HepG2 (cell line): ENCODE data around the gene MGA. TPM values are rescaled to one million over a fixed set of nuclear protein-coding genes. Genes with fewer than 3 reads are reported as not detected.

ENCODE experiments used
- ATAC-seq: fragments of 200-7000 bp; cut with Tn5 transposase; 3 replicates; pipeline ENCODE4 v1.9.1; 2020; ENCODE audit warnings: mild to moderate bottlenecking, moderate library complexity
- BruUV-seq: library from RNA; stranded (reverse); fragments of 400-500 nt; replicated peaks from 2 replicates; lab custom pipeline; 2021; lab: Mats Ljungman, UMichigan
- CTCF ChIA-PET: fragments of 300-600 bp; formaldehyde crosslinking; extraction: SDS; loops from one replicate; lab custom pipeline; 2021; ENCODE audit warnings: low total read pairs, inconsistent platforms, low intra/inter-chr PET ratio; lab: Yijun Ruan, JAX
- POLR2A ChIA-PET: fragments of 350-600 bp; sonication (Branson Sonifier 250); formaldehyde crosslinking; loops from one replicate; lab custom pipeline; 2020; ENCODE audit warnings: antibody characterized with exemption, inconsistent platforms; lab: Yijun Ruan, JAX
- DNase-seq: peaks from one replicate; pipeline ENCODE4 v3.0.0-alpha.2; 2015; ENCODE audit warnings: low spot score
- FAIRE-seq: peaks from 3 replicates; lab custom pipeline; 2011; peaks lifted over from hg19 to GRCh38; lab: Jason Lieb, UNC
- H2AFZ ChIP-seq: one replicate; pipeline ENCODE4 v1.6.1; 2011; ENCODE audit warnings: low read length, inconsistent platforms
- H3K27ac ChIP-seq: fragments of 300-600 bp; 3 replicates; pipeline ENCODE4 v1.8.0; 2011; ENCODE audit warnings: mixed run types, mild to moderate bottlenecking, mixed read lengths, low read length, inconsistent platforms; ENCODE audit not compliant: insufficient read depth; ENCODE audit errors: extremely low read length
- H3K27me3 ChIP-seq, 2 experiments: fragments of 200-600 bp in 1 of 2; 2 replicates in 1 of 2; 3 replicates in 1 of 2; pipeline versions ENCODE4 v1.6.0 to v1.8.0; 2011; ENCODE audit warnings: low read length in 2 of 2, mild to moderate bottlenecking in 2 of 2, moderate library complexity in 2 of 2, inconsistent platforms in 1 of 2; ENCODE audit not compliant: insufficient read depth in 2 of 2, control insufficient read depth in 1 of 2
- H3K36me3 ChIP-seq, 2 experiments: fragments of 200-600 bp in 1 of 2; replicated peaks in 1 of 2; 2 replicates in 1 of 2; 3 replicates in 1 of 2; pipeline versions ENCODE4 v1.5.1 to v1.8.0; 2011; ENCODE audit warnings: low read length in 2 of 2, inconsistent platforms in 1 of 2; ENCODE audit not compliant: insufficient read depth in 2 of 2, control insufficient read depth in 1 of 2
- H3K4me1 ChIP-seq: 2 replicates; pipeline ENCODE4 v1.5.1; 2012; ENCODE audit warnings: low read length, inconsistent platforms; ENCODE audit not compliant: insufficient read depth
- H3K4me2 ChIP-seq: 2 replicates; pipeline ENCODE4 v1.6.0; 2011; ENCODE audit warnings: low read depth, low read length, inconsistent platforms
- H3K4me3 ChIP-seq, 3 experiments: fragments of 200-600 bp in 1 of 3; sonication (generic), shearing (Covaris generic) in 1 of 3; replicated peaks in 1 of 3; 2 replicates each; pipeline ENCODE4 v1.5.1; 2011 to 2016; ENCODE audit warnings: low read length in 3 of 3, inconsistent platforms in 2 of 3, low read depth in 2 of 3, mild to moderate bottlenecking in 2 of 3, control low read depth in 1 of 3, mixed read lengths in 1 of 3; ENCODE audit not compliant: insufficient read depth in 1 of 3
- H3K79me2 ChIP-seq: one replicate; pipeline ENCODE4 v1.6.1; 2011; ENCODE audit warnings: low read length, inconsistent platforms; ENCODE audit not compliant: insufficient read depth
- H3K9ac ChIP-seq: 2 replicates; pipeline ENCODE4 v1.6.0; 2011; ENCODE audit warnings: mild to moderate bottlenecking, low read depth, low read length, inconsistent platforms; ENCODE audit not compliant: insufficient read depth
- H3K9me3 ChIP-seq: 2 replicates; pipeline ENCODE4 v1.5.1; 2012; ENCODE audit warnings: mild to moderate bottlenecking, low read length
- H4K20me1 ChIP-seq: 2 replicates; pipeline ENCODE4 v1.6.0; 2011; ENCODE audit warnings: inconsistent platforms, mild to moderate bottlenecking, low read length, moderate library complexity; ENCODE audit not compliant: insufficient read depth
- RARG ChIP-seq: sonication (generic); formaldehyde crosslinking; IDR thresholded peaks from 2 replicates; pipeline ENCODE4 v1.4.0; 2020; ENCODE audit warnings: low read depth, mild to moderate bottlenecking, missing genetic modification reagents
- ZFP36L2 ChIP-seq: sonication (generic); formaldehyde crosslinking; IDR thresholded peaks from 2 replicates; pipeline ENCODE4 v1.4.0; 2020; ENCODE audit warnings: missing genetic modification reagents
- WGBS: methylation state at CpG from one replicate; pipeline ENCODE4 v1.1.6; 2017; ENCODE audit warnings: low lambda C conversion rate; 5-methylcytosine and 5-hydroxymethylcytosine counted together
- in situ Hi-C: cut with HindIII; loops from 2 replicates; pipeline ENCODE4 v1.10.0; 2017; ENCODE audit warnings: low pct_unique_long_range_greater_than_20kb; ENCODE audit not compliant: extremely low pct_ligation_motif_present
- intact Hi-C: fragments of 100-400 bp; cut with micrococcal nuclease; formaldehyde crosslinking; loops from one replicate; pipeline ENCODE4 v1.10.0; 2022; ENCODE audit not compliant: unreplicated experiment
- polyA plus RNA-seq, 8 experiments: library from polyadenylated mRNA; depleted of rRNA in 3 of 8; stranded (reverse) in 7 of 8; unstranded in 1 of 8; fragments of >200 nt; fragmentation: Illumina TruSeq in 4 of 8; extraction: Trizol in 4 of 8; gene quantifications; 2 replicates each; pipeline versions ENCODE4 v1.2.1 to v1.2.3, GENCODE V29; 2011 to 2016; ENCODE audit warnings: low read depth in 4 of 8, missing spikeins in 1 of 8, mixed read lengths in 1 of 8; ENCODE audit not compliant: insufficient read depth in 1 of 8
- total RNA-seq, 5 experiments: library from RNA; depleted of rRNA; stranded (reverse); fragments of >200 nt; fragmentation: Illumina TruSeq; extraction: Trizol; gene quantifications; 2 replicates each; pipeline ENCODE4 v1.2.3, GENCODE V29; 2016; ENCODE audit warnings: low read depth in 1 of 5
- TF ChIP-seq, protein P1 (sequence below): sonication (generic); formaldehyde crosslinking; IDR thresholded peaks from 2 replicates; pipeline ENCODE4 v1.4.0; 2020; ENCODE audit warnings: missing genetic modification reagents, low read depth, mild to moderate bottlenecking, borderline replicate concordance
- TF ChIP-seq, protein P2 (sequence below): sonication (generic); formaldehyde crosslinking; IDR thresholded peaks from 2 replicates; pipeline ENCODE4 v1.8.1; 2023; ENCODE audit warnings: mild to moderate bottlenecking, missing genetic modification reagents, borderline replicate concordance
- TF ChIP-seq, protein P3 (sequence below): IDR thresholded peaks from 2 replicates; pipeline ENCODE4 v1.6.1; 2012; ENCODE audit warnings: low read depth, low read length, improper control_type of control experiment

MGA gene
- total and polyA plus RNA-seq, 2 of the 13 experiments (the other 11 are each of a cell fraction or from before 2014, with no cell fraction given), result 5.3 to 59.0 TPM

DNA sequence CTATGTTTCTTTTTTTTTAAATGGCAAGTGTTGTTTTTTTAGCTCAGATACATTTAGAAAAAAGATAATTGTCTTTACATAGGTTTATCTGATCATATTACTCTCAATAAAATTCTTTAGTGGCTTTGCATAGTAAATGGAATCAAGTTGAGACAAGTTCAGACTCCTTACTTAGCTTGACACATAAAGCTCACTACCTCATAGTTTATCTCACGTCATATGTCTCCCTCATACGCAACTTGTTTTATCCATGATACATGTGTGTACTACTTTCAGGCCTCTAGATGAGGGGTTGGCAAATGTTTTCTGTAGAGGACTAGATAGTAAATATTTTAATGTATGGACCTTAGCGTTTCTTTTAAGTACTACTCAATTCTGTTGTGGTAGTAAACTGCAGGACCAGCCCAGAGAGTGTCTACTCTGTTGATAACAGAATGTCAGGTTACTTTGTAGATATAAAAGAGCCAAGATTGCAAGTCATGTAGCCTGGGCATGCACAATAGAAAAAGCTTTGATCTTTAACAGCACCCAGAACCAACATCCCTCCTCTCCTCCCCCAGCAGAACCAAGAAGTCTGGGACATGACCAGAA is 28.2 kb upstream of the MGA start (continued):
- TF ChIP-seq, protein P1, sequence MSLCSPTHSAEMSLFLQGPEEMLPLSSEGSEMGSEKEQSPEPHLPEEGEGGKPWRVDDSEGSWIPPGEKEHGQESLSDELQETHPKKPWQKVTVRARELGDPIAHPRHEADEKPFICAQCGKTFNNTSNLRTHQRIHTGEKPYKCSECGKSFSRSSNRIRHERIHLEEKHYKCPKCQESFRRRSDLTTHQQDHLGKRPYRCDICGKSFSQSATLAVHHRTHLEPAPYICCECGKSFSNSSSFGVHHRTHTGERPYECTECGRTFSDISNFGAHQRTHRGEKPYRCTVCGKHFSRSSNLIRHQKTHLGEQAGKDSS, result no peak
- no peak for TF ChIP-seq RARG (CRISPR knock-in tag)
- TF ChIP-seq, protein P2, sequence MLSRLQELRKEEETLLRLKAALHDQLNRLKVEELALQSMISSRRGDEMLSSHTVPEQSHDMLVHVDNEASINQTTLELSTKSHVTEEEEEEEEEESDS (CRISPR knock-in tag), result no peak
- no peak for TF ChIP-seq ZFP36L2 (CRISPR knock-in tag)

DNA sequence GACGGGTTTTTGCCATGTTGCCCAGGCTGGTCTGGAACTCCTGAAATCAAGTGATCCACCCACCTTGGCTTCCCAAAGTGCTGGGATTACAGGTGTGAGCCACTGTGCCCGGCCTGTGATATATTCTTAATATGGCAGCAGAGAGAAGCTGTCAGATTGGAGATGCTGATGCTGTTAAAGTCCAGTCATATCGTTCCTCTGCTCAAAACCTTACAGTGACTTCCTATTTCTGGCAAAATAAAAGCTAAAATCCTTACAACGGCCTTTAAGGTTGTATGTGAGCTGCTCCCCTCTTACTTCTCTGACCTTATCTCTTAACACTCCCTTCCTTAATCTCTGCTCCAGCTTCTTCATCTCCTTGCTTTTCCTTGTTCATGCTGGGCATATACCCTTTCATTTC is 26.6 kb upstream of the MGA start:
- no peak for DNase-seq
- H3K36me3 ChIP-seq, result 0 out of 5 replicates have a peak, but pooled peaks cover 0 to 3% of the 10 kb centered on the region in 2 experiments
- BruUV-seq, result no TSS peak
- TF ChIP-seq, protein P3, sequence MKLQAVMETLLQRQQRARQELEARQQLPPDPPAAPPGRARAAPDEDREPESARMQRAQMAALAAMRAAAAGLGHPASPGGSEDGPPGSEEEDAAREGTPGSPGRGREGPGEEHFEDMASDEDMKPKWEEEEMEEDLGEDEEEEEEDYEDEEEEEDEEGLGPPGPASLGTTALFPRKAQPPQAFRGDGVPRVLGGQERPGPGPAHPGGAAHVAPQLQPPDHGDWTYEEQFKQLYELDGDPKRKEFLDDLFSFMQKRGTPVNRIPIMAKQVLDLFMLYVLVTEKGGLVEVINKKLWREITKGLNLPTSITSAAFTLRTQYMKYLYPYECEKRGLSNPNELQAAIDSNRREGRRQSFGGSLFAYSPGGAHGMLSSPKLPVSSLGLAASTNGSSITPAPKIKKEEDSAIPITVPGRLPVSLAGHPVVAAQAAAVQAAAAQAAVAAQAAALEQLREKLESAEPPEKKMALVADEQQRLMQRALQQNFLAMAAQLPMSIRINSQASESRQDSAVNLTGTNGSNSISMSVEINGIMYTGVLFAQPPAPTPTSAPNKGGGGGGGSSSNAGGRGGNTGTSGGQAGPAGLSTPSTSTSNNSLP, result no peak
- TF ChIP-seq, all 625 proteins: peak for 0
- ChIA-PET CTCF (no interaction called here), POLR2A (interaction anchor here (1.3 kb wide), 1 partner anchor 12 kb away, joined by 4 read pairs; no protein-coding TSS in a partner anchor)
- Histone ChIP-seq H4K20me1 (no peaks in the 10 kb centered on the region), H3K9ac (no peak overlapping the region), H2AFZ (no peak overlapping the region), H3K4me1 (peaks cover 60% of the 10 kb centered on the region), H3K4me2 (no peak overlapping the region), H3K9me3 (no peaks in the 10 kb centered on the region), H3K27me3 (no peaks in the 10 kb centered on the region), H3K79me2 (peaks cover 81% of the 10 kb centered on the region), H3K27ac (no peak overlapping the region), H3K4me3 (no peak overlapping the region)
- intact Hi-C loops (no loop called here), in situ Hi-C loops (no loop called here)
- WGBS, result 93% methylated on average over 4 of the region's 4 CpGs
- ATAC-seq, result no peak
- no peak for FAIRE-seq
